ENCODE results near the gene SORL1.

SORL1 gene

DNA sequence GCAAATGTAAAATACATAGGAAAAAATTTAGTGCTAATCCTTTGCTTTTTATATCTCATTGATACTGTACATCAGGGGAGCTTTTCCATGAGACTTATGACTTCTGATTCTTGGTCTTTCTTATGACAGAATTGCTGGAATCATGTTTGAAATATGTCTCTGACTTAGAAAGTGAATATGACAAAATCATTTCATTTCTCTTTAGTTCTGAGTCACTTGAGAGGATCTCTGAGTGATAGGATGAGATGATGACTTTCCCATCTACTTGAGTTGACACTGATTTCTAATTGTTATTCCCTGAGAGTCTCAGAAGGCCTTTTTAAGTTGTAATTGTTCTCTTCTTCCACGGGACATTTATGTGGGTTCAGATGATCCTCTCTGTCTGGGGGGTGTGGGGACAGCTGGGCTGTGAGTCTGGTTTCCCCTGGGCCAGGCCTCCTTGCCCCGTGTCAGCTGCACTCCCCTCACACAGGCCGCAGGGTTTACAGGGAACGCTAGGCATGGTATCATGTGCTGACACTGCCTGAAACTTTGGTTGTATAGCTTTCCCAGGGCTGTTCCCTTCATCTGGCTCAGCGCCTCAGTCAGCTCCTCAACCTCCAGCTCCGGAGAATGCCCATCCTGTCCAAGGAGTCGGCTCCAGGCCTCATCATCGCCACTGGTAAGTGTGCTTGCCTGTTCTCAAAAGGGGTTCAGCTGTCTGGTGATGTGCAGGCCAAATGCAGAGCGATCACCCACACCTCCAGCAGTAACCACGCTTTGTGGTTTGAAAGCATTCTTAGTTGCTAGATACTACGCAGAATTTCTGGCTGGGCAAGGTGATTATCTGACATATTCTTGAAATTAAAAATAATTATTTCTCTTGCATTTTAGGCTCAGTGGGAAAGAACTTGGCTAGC is 70.2 kb downstream of the SORL1 start:
- TF ChIP-seq, protein P1, sequence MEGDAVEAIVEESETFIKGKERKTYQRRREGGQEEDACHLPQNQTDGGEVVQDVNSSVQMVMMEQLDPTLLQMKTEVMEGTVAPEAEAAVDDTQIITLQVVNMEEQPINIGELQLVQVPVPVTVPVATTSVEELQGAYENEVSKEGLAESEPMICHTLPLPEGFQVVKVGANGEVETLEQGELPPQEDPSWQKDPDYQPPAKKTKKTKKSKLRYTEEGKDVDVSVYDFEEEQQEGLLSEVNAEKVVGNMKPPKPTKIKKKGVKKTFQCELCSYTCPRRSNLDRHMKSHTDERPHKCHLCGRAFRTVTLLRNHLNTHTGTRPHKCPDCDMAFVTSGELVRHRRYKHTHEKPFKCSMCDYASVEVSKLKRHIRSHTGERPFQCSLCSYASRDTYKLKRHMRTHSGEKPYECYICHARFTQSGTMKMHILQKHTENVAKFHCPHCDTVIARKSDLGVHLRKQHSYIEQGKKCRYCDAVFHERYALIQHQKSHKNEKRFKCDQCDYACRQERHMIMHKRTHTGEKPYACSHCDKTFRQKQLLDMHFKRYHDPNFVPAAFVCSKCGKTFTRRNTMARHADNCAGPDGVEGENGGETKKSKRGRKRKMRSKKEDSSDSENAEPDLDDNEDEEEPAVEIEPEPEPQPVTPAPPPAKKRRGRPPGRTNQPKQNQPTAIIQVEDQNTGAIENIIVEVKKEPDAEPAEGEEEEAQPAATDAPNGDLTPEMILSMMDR (conservative IDR thresholded peaks at IDR 0.05; ENCODE audit: low read depth, low read length): no peak
- no peak for DNase-seq (ENCODE audit: low read depth)
- H3K4me3 ChIP-seq (ENCODE audit: low read depth, low read length): no peak overlapping the region

DNA sequence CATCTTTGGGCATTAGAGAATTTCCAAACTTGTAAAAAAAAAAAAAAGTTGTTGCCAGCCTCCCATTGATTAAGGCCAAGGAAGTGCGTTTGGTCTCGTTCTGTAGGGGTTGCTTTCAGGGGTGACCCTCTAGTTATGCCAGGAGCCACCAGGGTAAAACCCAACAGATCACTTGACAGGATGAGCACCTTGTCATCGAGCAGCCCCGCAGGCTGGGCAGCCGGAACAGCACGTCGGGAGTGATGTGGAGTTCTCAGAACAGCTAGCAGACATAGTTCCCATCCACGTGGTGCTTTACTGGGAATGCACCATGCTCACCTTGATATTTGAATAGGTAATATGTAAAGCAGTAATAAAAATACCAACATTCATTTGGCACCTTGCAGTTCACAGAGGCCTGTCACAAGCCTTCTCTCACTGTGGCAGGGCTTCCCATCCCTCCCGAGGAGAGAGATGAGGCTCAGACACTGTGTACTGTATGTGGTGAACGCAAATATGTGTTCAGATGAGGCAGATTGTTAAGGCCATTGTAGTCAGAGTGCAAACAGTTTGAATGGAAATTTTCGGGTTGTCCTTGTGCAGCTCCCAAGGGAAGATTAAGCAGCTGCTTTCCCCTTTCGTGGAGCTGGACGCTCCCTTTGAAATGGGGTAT is 71.6 kb downstream of the SORL1 start:
- TF ChIP-seq, protein P1 (conservative IDR thresholded peaks at IDR 0.05; ENCODE audit: low read depth, low read length): no peak
- no peak for DNase-seq (ENCODE audit: low read depth)
- no peak overlapping the region for H3K4me3 ChIP-seq (ENCODE audit: low read depth, low read length)

DNA sequence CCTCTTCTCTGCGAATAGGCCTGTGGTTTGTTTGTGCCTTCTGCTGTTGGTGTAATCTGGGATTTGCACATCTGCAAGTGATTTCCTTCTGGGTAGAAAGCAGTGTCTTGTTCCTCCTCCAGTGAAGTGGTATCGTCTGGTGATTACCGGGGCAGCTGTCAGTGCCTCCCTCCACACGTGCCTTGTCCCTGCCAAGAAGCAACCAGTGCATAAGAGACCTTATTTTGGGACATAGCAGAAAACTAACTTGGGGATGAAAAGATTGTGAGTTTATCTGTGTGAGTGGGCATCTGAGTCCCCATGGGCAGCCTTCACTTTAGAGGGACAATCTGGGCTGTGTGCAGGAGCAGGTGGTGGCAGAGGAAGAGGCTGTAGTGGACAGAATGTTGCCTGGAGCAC is 72.1 kb downstream of the SORL1 start:
- no peak overlapping the region for H3K4me3 ChIP-seq (ENCODE audit: low read depth, low read length)

DNA sequence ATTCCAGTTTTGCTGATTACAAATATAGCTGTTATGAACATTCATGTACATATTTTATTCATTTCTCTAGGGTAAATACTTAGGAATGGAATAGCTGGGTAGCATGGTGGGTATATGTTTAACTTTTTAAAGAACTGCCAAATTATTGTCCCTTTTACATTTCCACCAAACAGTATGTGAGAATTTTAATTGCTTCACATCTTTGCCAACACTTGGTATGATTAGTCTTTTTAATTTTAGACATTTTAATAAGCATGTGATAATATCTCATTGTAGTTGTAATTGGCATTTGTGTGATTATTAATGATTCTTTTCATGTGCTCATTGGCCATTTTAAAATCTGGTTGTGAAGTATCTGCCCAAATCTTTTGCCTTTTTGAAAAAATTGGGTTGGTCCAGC is 73.3 kb downstream of the SORL1 start:
- DNase-seq (ENCODE audit: low read depth): no peak
- TF ChIP-seq, protein P1 (conservative IDR thresholded peaks at IDR 0.05; ENCODE audit: low read depth, low read length): no peak
- H3K4me3 ChIP-seq (ENCODE audit: low read depth, low read length): no peak overlapping the region

More for the DNA sequence above, 72.1 kb downstream of the SORL1 start:
- TF ChIP-seq, protein P1 (conservative IDR thresholded peaks at IDR 0.05; ENCODE audit: low read depth, low read length): no peak
- DNase-seq (ENCODE audit: low read depth): no peak

DNA sequence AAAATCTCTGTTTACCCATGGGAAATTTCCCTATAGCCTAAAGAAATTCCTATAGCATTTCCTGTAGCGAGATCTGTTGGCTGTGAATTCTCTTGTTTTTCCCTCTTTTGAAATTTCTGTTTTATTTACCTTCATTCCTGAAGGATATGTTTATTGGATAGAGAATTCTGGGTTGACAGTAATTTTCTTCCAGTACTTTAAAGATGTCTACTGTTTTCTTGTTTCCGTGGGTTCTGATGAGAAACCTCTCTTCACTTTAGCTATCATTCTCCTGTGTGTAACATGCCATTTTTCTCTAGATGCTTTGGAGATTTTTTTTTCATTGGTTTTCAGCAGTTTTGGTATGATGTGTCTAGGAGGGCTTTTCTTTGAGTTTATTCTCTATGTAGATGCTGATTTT is 78.1 kb downstream of the SORL1 start:
- no peak for DNase-seq (ENCODE audit: low read depth)
- TF ChIP-seq, protein P1 (conservative IDR thresholded peaks at IDR 0.05; ENCODE audit: low read depth, low read length): no peak
- no peak overlapping the region for H3K4me3 ChIP-seq (ENCODE audit: low read depth, low read length)

DNA sequence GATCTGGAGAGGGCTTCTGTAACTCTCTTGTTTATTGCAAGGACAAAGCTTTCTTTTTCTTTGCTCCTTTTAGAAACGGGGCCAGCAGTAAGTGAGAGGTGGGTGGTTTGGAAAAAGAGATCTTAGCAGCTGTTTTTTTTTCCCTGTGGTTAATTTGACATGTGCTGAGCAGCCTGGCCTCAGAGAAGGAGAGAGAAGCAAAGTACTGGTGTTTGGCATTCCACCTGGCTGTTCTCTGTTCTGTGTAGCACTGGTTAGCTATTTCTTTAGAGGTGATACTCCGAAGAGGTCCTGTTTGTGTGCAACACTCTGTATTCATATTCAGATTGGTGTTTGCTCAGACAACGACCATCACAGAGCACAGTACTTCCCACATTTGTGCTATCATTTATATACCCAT is 81.5 kb downstream of the SORL1 start:
- H3K4me3 ChIP-seq (ENCODE audit: low read depth, low read length): no peak overlapping the region
- TF ChIP-seq, protein P1 (conservative IDR thresholded peaks at IDR 0.05; ENCODE audit: low read depth, low read length): no peak
- DNase-seq (ENCODE audit: low read depth): no peak
